SJSA1 (cell line): Measurements from ENCODE around the gene SERHL2. TPM values are rescaled to one million over a fixed set of nuclear protein-coding genes. Genes with fewer than 3 reads are reported as not detected.
"Not testable (repeated sequence)": the region's sequence is repeated elsewhere in the genome, so short reads cannot be mapped to it uniquely, and the experiment has no call there.

Experiments
- DNase-seq, 2 experiments: peaks; one replicate each; pipeline ENCODE4 v3.0.0-alpha.2; 2015 to 2020; ENCODE audit warnings: low spot score in 2 of 2, low read depth in 1 of 2
- H3K27ac ChIP-seq: fragments of 250-450 bp; sonication (Bioruptor Pico); 2 replicates; pipeline ENCODE4 v1.5.1; 2020; ENCODE audit warnings: mild to moderate bottlenecking, moderate library complexity
- H3K27me3 ChIP-seq: fragments of 250-450 bp; sonication (Bioruptor Pico); replicated peaks from 2 replicates; pipeline ENCODE4 v1.5.1; 2020; ENCODE audit warnings: mild to moderate bottlenecking, moderate library complexity
- H3K36me3 ChIP-seq: fragments of 250-450 bp; sonication (Bioruptor Pico); 2 replicates; pipeline ENCODE4 v1.5.1; 2020; ENCODE audit warnings: mild to moderate bottlenecking
- H3K4me1 ChIP-seq: fragments of 250-450 bp; sonication (Bioruptor Pico); replicated peaks from 2 replicates; pipeline ENCODE4 v1.6.1; 2021; ENCODE audit warnings: mild to moderate bottlenecking
- H3K4me3 ChIP-seq: fragments of 250-450 bp; sonication (Bioruptor Pico); 2 replicates; pipeline ENCODE4 v1.5.1; 2020; ENCODE audit warnings: mild to moderate bottlenecking
- H3K9me3 ChIP-seq: fragments of 250-450 bp; sonication (Bioruptor Pico); replicated peaks from 2 replicates; pipeline ENCODE4 v1.5.1; 2020; ENCODE audit warnings: mild to moderate bottlenecking
- total RNA-seq: library from RNA; depleted of rRNA; stranded (reverse); fragments of >200 nt; shearing (Covaris generic); gene quantifications from 2 replicates; pipeline ENCODE4 v1.2.3, GENCODE V29; 2014

SERHL2 gene
- total RNA-seq, 1 experiment from 2014 or later, result 2.9 TPM

- no peak for DNase-seq
- Histone ChIP-seq H3K27ac (no peak overlapping the region), H3K4me3 (no peak overlapping the region), H3K9me3 (no peaks in the 10 kb centered on the region), H3K27me3 (no peaks in the 10 kb centered on the region), H3K4me1 (peaks cover 6% of the 10 kb centered on the region), H3K36me3 (peaks cover 10% of the 10 kb centered on the region; the same call in 1 of the 2 replicates)
Observed at GRCh38 chr22:42521228-42521546, 32.6 kb upstream of the SERHL2 start.

DNA sequence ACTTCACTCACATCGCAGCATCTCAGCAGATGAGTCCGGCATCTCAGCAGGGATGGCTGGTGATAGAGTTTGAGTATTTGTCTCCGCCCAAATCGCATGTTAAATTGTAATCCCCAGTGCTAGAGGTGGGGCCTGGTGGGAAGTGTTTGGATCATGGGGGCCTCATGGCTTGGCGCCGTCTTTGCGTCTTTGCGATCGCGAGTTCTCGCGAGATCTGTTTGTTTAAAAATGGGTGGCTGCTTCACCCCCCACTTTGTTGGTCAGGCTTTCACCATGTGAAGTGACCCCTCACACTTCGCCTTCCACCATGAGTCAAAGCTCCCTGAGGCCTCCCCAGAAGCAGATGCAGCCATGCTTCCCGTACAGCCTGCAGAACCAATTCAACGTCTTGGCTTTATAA, 31.2 kb upstream of the SERHL2 start:
- Histone ChIP-seq H3K4me3 (no peak overlapping the region), H3K9me3 (no peaks in the 10 kb centered on the region), H3K27me3 (no peaks in the 10 kb centered on the region), H3K36me3 (peaks cover 7% of the 10 kb centered on the region; the same call in 1 of the 2 replicates), H3K27ac (no peak overlapping the region), H3K4me1 (peaks cover 6% of the 10 kb centered on the region)
- DNase-seq, result no peak

GRCh38 chr22:42528591-42529307, 25.0 kb upstream of the SERHL2 start:
- Histone ChIP-seq H3K4me1 (no peaks in the 10 kb centered on the region), H3K9me3 (no peaks in the 10 kb centered on the region), H3K36me3 (no peaks in the 10 kb centered on the region), H3K27ac (no peak overlapping the region), H3K27me3 (no peaks in the 10 kb centered on the region), H3K4me3 (no peak overlapping the region)
- DNase-seq, result no peak

DNA sequence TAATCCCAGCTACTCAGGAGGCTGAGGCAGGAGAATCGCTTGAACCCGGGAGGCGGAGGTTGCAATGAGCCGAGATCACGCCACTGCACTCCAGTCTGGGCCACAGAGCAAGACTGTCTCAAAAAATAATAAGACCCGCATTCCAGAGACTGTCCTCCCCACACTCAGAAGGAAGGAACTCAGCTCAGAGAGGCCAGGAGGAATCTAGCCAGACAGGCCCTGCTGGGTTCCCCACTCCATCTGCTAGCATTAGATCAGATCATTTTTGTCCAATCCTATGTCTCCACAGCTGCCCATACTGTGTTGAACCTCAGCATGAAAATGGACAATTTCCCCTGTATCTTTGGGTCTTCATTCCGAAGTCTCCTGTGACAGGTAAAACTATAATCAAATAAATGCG, 24.3 kb upstream of the SERHL2 start:
- not testable (repeated sequence) for H3K27me3 ChIP-seq, DNase-seq, H3K36me3 ChIP-seq, H3K4me3 ChIP-seq, H3K27ac ChIP-seq, H3K9me3 ChIP-seq, H3K4me1 ChIP-seq

DNA sequence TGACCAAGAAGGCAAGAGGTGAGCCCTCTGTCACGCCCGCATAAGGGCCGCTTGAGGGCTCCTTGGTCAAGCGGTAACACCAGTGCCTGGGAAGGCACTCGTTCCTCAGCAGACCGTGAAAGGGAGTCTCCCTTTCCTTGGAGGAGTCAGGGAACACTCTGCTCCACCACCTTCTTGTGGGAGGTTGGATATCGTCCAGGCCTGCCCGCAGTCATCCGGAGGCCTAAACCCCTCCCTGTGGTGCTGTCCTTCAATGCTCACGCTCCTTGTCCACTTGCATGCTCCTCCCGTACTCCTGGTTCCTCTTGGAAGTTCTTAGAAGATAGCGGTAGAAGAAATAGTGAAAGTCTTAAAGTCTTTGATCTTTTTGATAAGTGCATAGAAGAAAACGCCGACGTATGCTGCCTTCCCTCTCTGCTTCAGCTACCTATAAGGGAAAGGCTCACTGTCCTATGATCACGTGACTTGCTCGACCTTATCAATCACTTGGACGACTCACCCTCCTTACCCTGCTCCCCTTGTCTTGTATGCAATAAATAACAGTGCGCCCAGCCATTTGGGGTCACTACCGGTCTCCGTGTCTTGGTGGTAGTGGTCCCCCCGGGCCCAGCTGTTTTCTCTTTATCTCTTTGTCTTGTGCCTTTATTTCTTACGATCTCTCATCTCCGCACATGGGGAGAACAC, 22.2 kb upstream of the SERHL2 start:
- H3K4me1 ChIP-seq, H3K27me3 ChIP-seq, H3K27ac ChIP-seq, H3K4me3 ChIP-seq, H3K36me3 ChIP-seq, H3K9me3 ChIP-seq, DNase-seq: not testable (repeated sequence)

GRCh38 chr22:42533638-42533977, 20.1 kb upstream of the SERHL2 start:
- no peak for DNase-seq
- H3K27ac ChIP-seq, result no peak overlapping the region
- H3K4me1 ChIP-seq, result peaks cover 10% of the 10 kb centered on the region; the same call in 1 of the 2 replicates
- no peaks in the 10 kb centered on the region for H3K36me3 ChIP-seq
- H3K4me3 ChIP-seq, result no peak overlapping the region
- no peaks in the 10 kb centered on the region for H3K9me3 ChIP-seq
- H3K27me3 ChIP-seq, result no peaks in the 10 kb centered on the region

DNA sequence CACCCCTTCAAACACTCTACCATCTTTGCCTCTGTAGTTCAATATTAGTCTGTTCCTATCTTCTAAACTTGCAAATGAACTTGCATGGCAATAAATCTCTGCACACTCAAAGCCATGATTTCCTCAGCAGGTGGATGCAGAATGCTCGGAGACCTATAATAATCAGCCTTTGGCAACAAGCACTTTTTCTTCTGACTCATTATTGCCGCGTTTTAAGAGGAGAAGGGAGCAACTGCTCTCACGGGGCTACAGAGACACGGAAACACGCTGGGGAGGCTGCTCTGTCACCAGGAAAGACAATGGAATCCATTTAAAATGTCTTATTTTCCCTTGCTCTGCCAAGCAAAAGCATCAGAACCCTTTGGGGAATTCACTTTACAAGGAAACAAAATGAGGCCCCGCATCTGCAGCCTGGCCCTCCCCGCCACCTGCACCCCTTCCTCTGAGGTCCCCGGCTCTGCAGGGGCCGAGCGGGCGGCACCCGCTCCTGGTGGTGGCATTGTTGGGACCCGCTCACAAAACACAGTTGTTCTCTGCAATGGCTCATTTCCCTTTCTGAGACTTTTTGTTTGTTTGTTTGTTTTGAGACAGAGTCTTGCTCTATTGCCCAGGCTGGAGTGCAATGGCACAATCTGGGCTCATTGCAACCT, 18.5 kb upstream of the SERHL2 start:
- H3K27me3 ChIP-seq, H3K27ac ChIP-seq, H3K4me1 ChIP-seq, DNase-seq, H3K4me3 ChIP-seq, H3K36me3 ChIP-seq, H3K9me3 ChIP-seq: not testable (repeated sequence)

DNA sequence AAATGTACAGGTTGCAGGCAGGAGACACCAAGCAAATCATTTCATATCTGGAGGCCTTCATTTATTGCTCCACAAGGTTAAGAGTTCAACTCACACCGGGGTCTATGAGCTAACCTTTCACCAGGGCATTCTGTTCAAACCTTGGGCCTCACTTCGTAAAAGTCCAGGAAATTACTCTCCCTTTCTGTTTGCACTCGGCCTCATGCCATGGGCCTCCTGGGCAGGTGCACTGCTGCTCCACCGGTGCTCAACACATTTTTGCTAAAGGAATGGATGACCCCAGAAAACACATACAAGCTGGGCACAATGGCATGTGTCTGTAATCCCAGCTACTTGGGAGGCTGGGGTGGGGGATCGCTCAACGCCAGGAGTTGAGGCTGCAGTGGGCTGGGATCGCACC, 17.6 kb upstream of the SERHL2 start:
- no peaks in the 10 kb centered on the region for H3K27me3 ChIP-seq
- H3K9me3 ChIP-seq, result no peaks in the 10 kb centered on the region
- H3K36me3 ChIP-seq, result no peaks in the 10 kb centered on the region
- no peak for DNase-seq
- peaks cover 10% of the 10 kb centered on the region; the same call in 1 of the 2 replicates for H3K4me1 ChIP-seq
- H3K4me3 ChIP-seq, result no peak overlapping the region
- no peak overlapping the region for H3K27ac ChIP-seq

- not testable (repeated sequence) for H3K27me3 ChIP-seq, H3K27ac ChIP-seq, H3K4me1 ChIP-seq, H3K36me3 ChIP-seq, H3K9me3 ChIP-seq, H3K4me3 ChIP-seq, DNase-seq
Observed at GRCh38 chr22:42536634-42537033, 17.1 kb upstream of the SERHL2 start.

DNA sequence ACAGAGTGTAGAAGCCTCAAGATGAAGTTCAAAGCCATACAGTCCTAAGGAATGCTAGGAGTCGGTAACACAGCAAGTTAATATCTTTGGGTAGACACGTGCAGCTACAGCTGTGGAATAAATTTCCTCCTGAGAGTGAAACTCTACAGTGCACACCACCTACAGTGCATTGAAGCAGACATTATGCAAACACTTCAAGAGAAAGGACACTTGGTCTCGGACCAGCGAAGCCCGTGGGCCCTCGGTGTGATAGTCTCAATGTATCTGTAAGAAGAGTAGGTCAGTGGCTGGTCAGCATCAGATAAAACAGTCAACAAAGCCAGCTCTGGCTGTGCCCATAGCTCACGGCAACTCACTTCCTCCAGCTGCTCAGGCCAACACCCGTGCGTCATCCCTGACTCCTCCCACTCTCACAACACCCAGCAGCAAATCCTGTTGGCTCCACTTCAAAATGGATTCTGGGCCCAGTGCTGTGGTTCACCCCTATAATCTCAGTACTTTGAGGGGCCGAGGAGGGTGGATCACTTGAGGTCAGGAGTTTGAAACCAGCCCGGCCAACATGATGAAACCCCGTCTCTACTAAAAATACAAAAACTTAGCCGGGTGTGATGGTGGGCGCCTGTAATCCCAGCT, 16.4 kb upstream of the SERHL2 start:
- not testable (repeated sequence) for H3K27me3 ChIP-seq, H3K27ac ChIP-seq, H3K36me3 ChIP-seq, H3K4me3 ChIP-seq, H3K9me3 ChIP-seq, DNase-seq, H3K4me1 ChIP-seq

DNA sequence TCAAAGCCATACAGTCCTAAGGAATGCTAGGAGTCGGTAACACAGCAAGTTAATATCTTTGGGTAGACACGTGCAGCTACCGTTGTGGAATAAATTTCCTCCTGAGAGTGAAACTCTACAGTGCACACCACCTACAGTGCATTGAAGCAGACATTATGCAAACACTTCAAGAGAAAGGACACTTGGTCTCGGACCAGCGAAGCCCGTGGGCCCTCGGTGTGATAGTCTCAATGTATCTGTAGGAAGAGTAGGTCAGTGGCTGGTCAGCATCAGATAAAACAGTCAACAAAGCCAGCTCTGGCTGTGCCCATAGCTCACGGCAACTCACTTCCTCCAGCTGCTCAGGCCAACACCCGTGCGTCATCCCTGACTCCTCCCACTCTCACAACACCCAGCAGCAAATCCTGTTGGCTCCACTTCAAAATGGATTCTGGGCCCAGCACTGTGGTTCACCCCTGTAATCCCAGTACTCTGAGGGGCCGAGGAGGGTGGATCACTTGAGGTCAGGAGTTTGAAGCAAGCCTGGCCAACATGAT, 14.5 kb upstream of the SERHL2 start:
- DNase-seq, H3K4me3 ChIP-seq, H3K4me1 ChIP-seq, H3K27me3 ChIP-seq, H3K27ac ChIP-seq, H3K9me3 ChIP-seq, H3K36me3 ChIP-seq: not testable (repeated sequence)

DNA sequence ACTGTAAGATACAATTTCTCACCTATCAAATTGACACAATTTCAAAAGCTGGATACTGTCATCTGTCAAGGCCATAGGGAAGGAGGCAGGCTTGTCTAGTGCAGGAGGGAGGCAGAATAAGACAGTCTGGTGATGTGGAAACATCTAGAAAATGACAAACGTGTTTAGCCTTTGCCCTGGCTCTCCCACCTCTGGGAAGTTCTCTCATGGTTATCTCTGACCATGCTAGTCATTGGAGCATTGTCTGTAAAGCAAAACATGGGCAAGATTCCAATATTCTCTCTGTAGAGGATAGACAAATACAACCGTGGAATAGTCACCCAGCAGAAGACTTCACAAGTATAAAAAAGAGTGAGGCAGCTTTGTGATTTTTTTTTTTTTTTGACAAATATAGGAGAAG, 9.1 kb upstream of the SERHL2 start:
- Histone ChIP-seq H3K9me3 (no peaks in the 10 kb centered on the region), H3K27me3 (no peaks in the 10 kb centered on the region), H3K4me1 (no peaks in the 10 kb centered on the region), H3K27ac (no peak overlapping the region), H3K4me3 (no peak overlapping the region), H3K36me3 (no peaks in the 10 kb centered on the region)
- no peak for DNase-seq

DNA sequence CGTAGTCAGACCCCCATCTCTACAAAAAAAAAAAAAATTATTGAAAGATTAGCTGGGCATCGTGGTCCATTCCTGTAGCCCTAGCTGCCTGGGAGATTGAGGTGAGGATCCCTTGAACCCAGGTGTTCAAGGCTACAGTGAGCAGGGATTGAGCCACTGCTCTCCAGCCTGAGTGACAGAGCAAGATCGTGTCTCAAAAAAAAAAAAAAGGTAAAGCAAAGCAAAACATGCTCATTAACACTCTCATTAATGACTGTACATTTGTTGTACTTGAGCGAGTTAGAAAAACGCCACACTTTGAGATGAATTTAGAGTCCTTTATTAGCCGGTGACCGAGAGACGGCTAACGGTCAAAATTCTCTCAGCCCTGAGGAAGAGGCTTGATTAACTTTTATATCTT, 6.2 kb upstream of the SERHL2 start:
- H3K4me3 ChIP-seq, result no peak overlapping the region
- H3K27ac ChIP-seq, result no peak overlapping the region
- no peak for DNase-seq
- no peaks in the 10 kb centered on the region for H3K27me3 ChIP-seq
- H3K9me3 ChIP-seq, result no peaks in the 10 kb centered on the region
- H3K4me1 ChIP-seq, result no peaks in the 10 kb centered on the region
- no peaks in the 10 kb centered on the region for H3K36me3 ChIP-seq

- H3K36me3 ChIP-seq, DNase-seq, H3K27me3 ChIP-seq: not testable (repeated sequence)
Observed at GRCh38 chr22:42548126-42548525, 5.6 kb upstream of the SERHL2 start.

More at GRCh38 chr22:42548126-42548525, 5.6 kb upstream of the SERHL2 start:
- not testable (repeated sequence) for H3K27ac ChIP-seq, H3K4me3 ChIP-seq, H3K4me1 ChIP-seq, H3K9me3 ChIP-seq
